ENCODE results near the gene SLC27A2.

SLC27A2 gene

DNA sequence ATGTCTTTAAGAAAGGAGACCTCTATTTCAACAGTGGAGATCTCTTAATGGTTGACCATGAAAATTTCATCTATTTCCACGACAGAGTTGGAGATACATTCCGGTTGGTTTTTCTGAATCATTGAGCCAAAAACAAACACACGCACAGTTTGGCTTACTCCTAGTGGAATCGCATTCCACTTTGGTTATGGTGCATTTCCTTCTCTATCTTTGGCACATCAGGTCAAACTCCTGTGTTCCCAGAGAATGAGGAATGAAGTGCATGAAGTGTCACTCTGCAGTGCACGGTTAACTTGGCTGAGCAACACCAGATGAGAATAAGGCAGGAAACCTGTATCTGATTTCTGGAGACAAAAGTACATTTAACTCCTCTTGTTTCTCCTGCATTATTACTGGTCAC, 45.1 kb downstream of the SLC27A2 start:
- Histone ChIP-seq H2BK12ac (ENCODE audit: low read length) (no peak overlapping the region), H2BK5ac (ENCODE audit: low read length) (no peak overlapping the region), H3K9me3 (replicated peaks in 1 of 2; ENCODE audit: control insufficient read depth in 2 of 2, insufficient read depth in 1 of 2, low read depth in 1 of 2, low read length in 2 of 2) (no peaks in the 10 kb centered on the region), H3K4me1 (ENCODE audit: control insufficient read depth in 2 of 2, insufficient read depth in 1 of 2, low read depth in 1 of 2, low read length in 2 of 2) (no peaks in the 10 kb centered on the region), H3K9ac (ENCODE audit: low read depth, low read length, poor library complexity) (no peak overlapping the region), H4K91ac (ENCODE audit: low read depth, low read length, poor library complexity) (no peak overlapping the region), H3K4me2 (ENCODE audit: insufficient read depth, low read length, poor library complexity, severe bottlenecking) (no peak overlapping the region), H3K27ac (replicated peaks; ENCODE audit: low read length) (no peak overlapping the region), H2AFZ (ENCODE audit: low read length) (no peak overlapping the region), H2BK120ac (ENCODE audit: low read depth, low read length) (no peak overlapping the region), H3K27me3 (ENCODE audit: control insufficient read depth in 3 of 3, insufficient read depth in 3 of 3, low read depth in 1 of 3, low read length in 3 of 3) (no peaks in the 10 kb centered on the region), H3K18ac (ENCODE audit: low read length) (no peak overlapping the region), H3K23ac (ENCODE audit: low read depth, low read length, poor library complexity) (no peak overlapping the region), H3K4ac (ENCODE audit: low read length) (no peak overlapping the region), H3K36me3 (replicated peaks in 1 of 2; ENCODE audit: control insufficient read depth in 2 of 2, insufficient read depth in 2 of 2, low read length in 2 of 2) (no peaks in the 10 kb centered on the region), H2BK15ac (ENCODE audit: low read length) (no peak overlapping the region), H3K14ac (ENCODE audit: low read length) (no peak overlapping the region), H3K79me1 (ENCODE audit: low read depth, low read length) (no peaks in the 10 kb centered on the region), H4K8ac (ENCODE audit: low read depth, low read length) (no peak overlapping the region), H3K4me3 (ENCODE audit: low read length in 2 of 2) (no peak overlapping the region), H2AK5ac (ENCODE audit: low read depth, low read length) (no peak overlapping the region)
- no peak for DNase-seq (ENCODE audit: low spot score)
- WGBS, 2 donors (ENCODE audit: extremely low coverage in 2 of 2, insufficient read length in 2 of 2, insufficient replicate concordance in 1 of 2): no CpG with 5 or more reads among the region's 5 CpGs

DNA sequence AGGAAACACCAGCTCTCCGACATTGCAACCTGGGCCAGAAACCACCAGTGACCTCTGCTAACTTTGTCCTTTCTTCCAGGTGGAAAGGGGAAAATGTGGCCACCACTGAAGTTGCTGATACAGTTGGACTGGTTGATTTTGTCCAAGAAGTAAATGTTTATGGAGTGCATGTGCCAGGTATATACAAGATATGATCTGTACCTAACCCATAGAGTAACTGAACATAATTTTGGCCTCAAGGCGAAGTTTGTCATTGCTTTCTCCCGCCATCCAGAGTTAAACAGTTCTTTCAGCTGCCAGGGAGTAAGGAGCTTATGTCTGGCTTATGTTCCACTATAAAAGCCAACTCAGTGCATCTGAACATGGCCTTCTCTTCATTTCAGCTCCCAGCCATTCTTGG, 46.9 kb downstream of the SLC27A2 start:
- no peaks in the 10 kb centered on the region for H3K4me1 ChIP-seq (ENCODE audit: control insufficient read depth in 2 of 2, insufficient read depth in 1 of 2, low read depth in 1 of 2, low read length in 2 of 2)
- H3K23ac ChIP-seq (ENCODE audit: low read depth, low read length, poor library complexity): no peak overlapping the region
- no peak overlapping the region for H3K18ac ChIP-seq (ENCODE audit: low read length)
- H3K36me3 ChIP-seq (replicated peaks in 1 of 2; ENCODE audit: control insufficient read depth in 2 of 2, insufficient read depth in 2 of 2, low read length in 2 of 2): no peaks in the 10 kb centered on the region
- no peaks in the 10 kb centered on the region for H3K27me3 ChIP-seq (ENCODE audit: control insufficient read depth in 3 of 3, insufficient read depth in 3 of 3, low read depth in 1 of 3, low read length in 3 of 3)
- H3K9me3 ChIP-seq (replicated peaks in 1 of 2; ENCODE audit: control insufficient read depth in 2 of 2, insufficient read depth in 1 of 2, low read depth in 1 of 2, low read length in 2 of 2): no peaks in the 10 kb centered on the region
- no peak overlapping the region for H2BK15ac ChIP-seq (ENCODE audit: low read length)
- no peaks in the 10 kb centered on the region for H3K79me1 ChIP-seq (ENCODE audit: low read depth, low read length)
- no peak overlapping the region for H3K4me2 ChIP-seq (ENCODE audit: insufficient read depth, low read length, poor library complexity, severe bottlenecking)
- no peak overlapping the region for H2BK5ac ChIP-seq (ENCODE audit: low read length)
- no peak overlapping the region for H3K4me3 ChIP-seq (ENCODE audit: low read length in 2 of 2)
- no peak overlapping the region for H3K27ac ChIP-seq (replicated peaks; ENCODE audit: low read length)
- H2BK120ac ChIP-seq (ENCODE audit: low read depth, low read length): no peak overlapping the region
- no peak overlapping the region for H4K91ac ChIP-seq (ENCODE audit: low read depth, low read length, poor library complexity)
- H3K9ac ChIP-seq (ENCODE audit: low read depth, low read length, poor library complexity): no peak overlapping the region
- H2AK5ac ChIP-seq (ENCODE audit: low read depth, low read length): no peak overlapping the region
- no peak overlapping the region for H3K14ac ChIP-seq (ENCODE audit: low read length)
- no peak for DNase-seq (ENCODE audit: low spot score)
- H2BK12ac ChIP-seq (ENCODE audit: low read length): no peak overlapping the region
- no peak overlapping the region for H4K8ac ChIP-seq (ENCODE audit: low read depth, low read length)
- H2AFZ ChIP-seq (ENCODE audit: low read length): no peak overlapping the region
- H3K4ac ChIP-seq (ENCODE audit: low read length): no peak overlapping the region
- WGBS, 2 donors (ENCODE audit: extremely low coverage in 2 of 2, insufficient read length in 2 of 2, insufficient replicate concordance in 1 of 2): no CpG with 5 or more reads among the region's 3 CpGs

DNA sequence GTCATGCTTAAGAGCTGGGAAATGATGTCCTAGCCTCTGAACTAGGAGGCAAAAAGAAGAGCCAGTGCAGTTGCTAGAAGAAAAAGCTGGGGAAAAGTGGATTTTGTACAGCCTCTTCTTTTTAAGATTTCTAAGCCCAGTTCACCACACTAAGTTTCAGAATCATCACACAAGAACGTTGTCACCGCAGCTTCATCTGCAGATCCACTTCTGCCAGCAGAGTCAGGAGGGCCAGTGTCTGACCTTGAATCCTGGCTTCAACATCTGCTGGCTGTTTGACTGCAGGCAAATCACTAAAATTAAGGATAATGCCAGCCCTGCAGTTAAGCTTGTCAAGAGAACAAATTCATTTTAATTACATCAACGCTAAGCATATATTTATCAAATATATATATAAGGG, 47.3 kb downstream of the SLC27A2 start:
- H2BK15ac ChIP-seq (ENCODE audit: low read length): no peak overlapping the region
- no peak overlapping the region for H3K23ac ChIP-seq (ENCODE audit: low read depth, low read length, poor library complexity)
- WGBS, 2 donors (ENCODE audit: extremely low coverage in 2 of 2, insufficient read length in 2 of 2, insufficient replicate concordance in 1 of 2): no CpG with 5 or more reads among the region's 3 CpGs
- no peak overlapping the region for H2BK5ac ChIP-seq (ENCODE audit: low read length)
- H3K4me2 ChIP-seq (ENCODE audit: insufficient read depth, low read length, poor library complexity, severe bottlenecking): no peak overlapping the region
- no peak overlapping the region for H3K14ac ChIP-seq (ENCODE audit: low read length)
- no peak overlapping the region for H4K8ac ChIP-seq (ENCODE audit: low read depth, low read length)
- no peak overlapping the region for H3K9ac ChIP-seq (ENCODE audit: low read depth, low read length, poor library complexity)
- no peak overlapping the region for H3K27ac ChIP-seq (replicated peaks; ENCODE audit: low read length)
- no peak overlapping the region for H2AFZ ChIP-seq (ENCODE audit: low read length)
- H3K79me1 ChIP-seq (ENCODE audit: low read depth, low read length): no peaks in the 10 kb centered on the region
- no peak overlapping the region for H3K4ac ChIP-seq (ENCODE audit: low read length)
- no peaks in the 10 kb centered on the region for H3K9me3 ChIP-seq (replicated peaks in 1 of 2; ENCODE audit: control insufficient read depth in 2 of 2, insufficient read depth in 1 of 2, low read depth in 1 of 2, low read length in 2 of 2)
- no peak overlapping the region for H2AK5ac ChIP-seq (ENCODE audit: low read depth, low read length)
- H4K91ac ChIP-seq (ENCODE audit: low read depth, low read length, poor library complexity): no peak overlapping the region
- H3K36me3 ChIP-seq (replicated peaks in 1 of 2; ENCODE audit: control insufficient read depth in 2 of 2, insufficient read depth in 2 of 2, low read length in 2 of 2): no peaks in the 10 kb centered on the region
- H3K27me3 ChIP-seq (ENCODE audit: control insufficient read depth in 3 of 3, insufficient read depth in 3 of 3, low read depth in 1 of 3, low read length in 3 of 3): no peaks in the 10 kb centered on the region
- DNase-seq (ENCODE audit: low spot score): no peak
- H2BK12ac ChIP-seq (ENCODE audit: low read length): no peak overlapping the region
- no peak overlapping the region for H2BK120ac ChIP-seq (ENCODE audit: low read depth, low read length)
- no peak overlapping the region for H3K18ac ChIP-seq (ENCODE audit: low read length)
- no peak overlapping the region for H3K4me3 ChIP-seq (ENCODE audit: low read length in 2 of 2)
- no peaks in the 10 kb centered on the region for H3K4me1 ChIP-seq (ENCODE audit: control insufficient read depth in 2 of 2, insufficient read depth in 1 of 2, low read depth in 1 of 2, low read length in 2 of 2)

DNA sequence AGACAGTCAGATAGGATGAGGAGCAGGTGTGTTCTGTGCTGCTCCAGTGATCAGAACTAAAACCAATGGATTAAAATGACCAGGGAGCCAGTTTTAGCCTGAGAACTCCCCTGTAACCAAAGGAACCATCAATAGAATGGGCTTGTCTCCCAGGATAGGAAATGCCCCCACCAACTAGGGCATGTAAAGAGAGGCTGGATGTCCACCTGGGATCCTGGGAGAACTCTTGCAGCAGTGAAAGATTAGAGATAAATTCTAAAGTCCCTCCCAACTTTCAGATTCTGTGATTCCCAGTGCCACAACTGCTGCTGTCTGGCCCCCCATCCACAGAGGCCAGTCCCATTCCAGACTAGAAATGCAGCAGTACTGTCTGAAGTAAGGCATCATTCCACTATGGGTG, 49.8 kb downstream of the SLC27A2 start:
- no peaks in the 10 kb centered on the region for H3K27me3 ChIP-seq (ENCODE audit: control insufficient read depth in 3 of 3, insufficient read depth in 3 of 3, low read depth in 1 of 3, low read length in 3 of 3)
- no peak overlapping the region for H2BK5ac ChIP-seq (ENCODE audit: low read length)
- no peaks in the 10 kb centered on the region for H3K36me3 ChIP-seq (replicated peaks in 1 of 2; ENCODE audit: control insufficient read depth in 2 of 2, insufficient read depth in 2 of 2, low read length in 2 of 2)
- H2AFZ ChIP-seq (ENCODE audit: low read length): no peak overlapping the region
- H3K4me1 ChIP-seq (ENCODE audit: control insufficient read depth in 2 of 2, insufficient read depth in 1 of 2, low read depth in 1 of 2, low read length in 2 of 2): no peaks in the 10 kb centered on the region
- no peak overlapping the region for H3K9ac ChIP-seq (ENCODE audit: low read depth, low read length, poor library complexity)
- no peak overlapping the region for H3K23ac ChIP-seq (ENCODE audit: low read depth, low read length, poor library complexity)
- H3K4ac ChIP-seq (ENCODE audit: low read length): no peak overlapping the region
- H3K27ac ChIP-seq (replicated peaks; ENCODE audit: low read length): no peak overlapping the region
- no peak overlapping the region for H2BK12ac ChIP-seq (ENCODE audit: low read length)
- H3K4me2 ChIP-seq (ENCODE audit: insufficient read depth, low read length, poor library complexity, severe bottlenecking): no peak overlapping the region
- H2AK5ac ChIP-seq (ENCODE audit: low read depth, low read length): no peak overlapping the region
- H3K79me1 ChIP-seq (ENCODE audit: low read depth, low read length): no peaks in the 10 kb centered on the region
- no peak overlapping the region for H3K14ac ChIP-seq (ENCODE audit: low read length)
- no peaks in the 10 kb centered on the region for H3K9me3 ChIP-seq (replicated peaks in 1 of 2; ENCODE audit: control insufficient read depth in 2 of 2, insufficient read depth in 1 of 2, low read depth in 1 of 2, low read length in 2 of 2)
- no peak overlapping the region for H2BK120ac ChIP-seq (ENCODE audit: low read depth, low read length)
- no peak overlapping the region for H2BK15ac ChIP-seq (ENCODE audit: low read length)
- no peak overlapping the region for H4K8ac ChIP-seq (ENCODE audit: low read depth, low read length)
- no peak overlapping the region for H3K4me3 ChIP-seq (ENCODE audit: low read length in 2 of 2)
- H3K18ac ChIP-seq (ENCODE audit: low read length): no peak overlapping the region
- no peak overlapping the region for H4K91ac ChIP-seq (ENCODE audit: low read depth, low read length, poor library complexity)
- DNase-seq (ENCODE audit: low spot score): no peak

Data from neuronal stem cell (in vitro differentiated cells).